SU-DHL-6 (cell line): ENCODE results near the gene LRCH1.

Experiments used
- H2AFZ ChIP-seq: fragments of 200-600 bp; sonication (generic); 2 replicates; pipeline ENCODE4 v1.6.1; 2014; ENCODE audit warnings: low read depth, mild to moderate bottlenecking, moderate library complexity, mixed read lengths, antibody characterized with exemption, low read length; ENCODE audit not compliant: severe bottlenecking
- H3F3A ChIP-seq: fragments of 200-600 bp; shearing (Covaris generic); 2 replicates; pipeline ENCODE4 v1.6.0; 2016; ENCODE audit warnings: antibody characterized with exemption, mild to moderate bottlenecking; ENCODE audit not compliant: insufficient read depth
- H3K27ac ChIP-seq: fragments of 200-600 bp; sonication (generic); 2 replicates; pipeline ENCODE4 v1.5.1; 2016; ENCODE audit warnings: low read depth, mild to moderate bottlenecking, low read length, moderate library complexity, mixed read lengths
- H3K27me3 ChIP-seq: fragments of 200-600 bp; sonication (generic), shearing (Covaris generic); 2 replicates; pipeline ENCODE4 v1.6.0; 2014; ENCODE audit warnings: mild to moderate bottlenecking, low read length
- H3K36me3 ChIP-seq: fragments of 200-600 bp; sonication (generic); 2 replicates; pipeline ENCODE4 v1.6.1; 2014; ENCODE audit warnings: mild to moderate bottlenecking, low read length, mixed read lengths
- H3K4me2 ChIP-seq: fragments of 300-600, 200-600 bp; shearing (Covaris generic), sonication (generic); 2 replicates; pipeline ENCODE4 v1.6.0; 2014; ENCODE audit warnings: low read length, low read depth, mild to moderate bottlenecking; ENCODE audit not compliant: poor library complexity, severe bottlenecking
- H3K4me3 ChIP-seq: fragments of 200-600 bp; sonication (generic); 2 replicates; pipeline ENCODE4 v1.5.1; 2014; ENCODE audit warnings: antibody characterized with exemption, low read length, mild to moderate bottlenecking, mixed read lengths; ENCODE audit not compliant: insufficient read depth, poor library complexity, severe bottlenecking
- H3K79me2 ChIP-seq: fragments of 200-600 bp; sonication (generic); 2 replicates; pipeline ENCODE4 v1.6.1; 2014; ENCODE audit warnings: mild to moderate bottlenecking, low read length, moderate library complexity; ENCODE audit not compliant: insufficient read depth
- H3K9ac ChIP-seq: fragments of 200-600 bp; sonication (generic); 2 replicates; pipeline ENCODE4 v1.7.0; 2014; ENCODE audit warnings: mild to moderate bottlenecking, low read length
- H3K9me2 ChIP-seq: fragments of 200-600 bp; sonication (generic); replicated peaks from 2 replicates; pipeline ENCODE4 v1.6.1; 2014; ENCODE audit warnings: low read length; ENCODE audit not compliant: insufficient read depth
- H3K9me3 ChIP-seq: fragments of 200-600 bp; sonication (generic); 2 replicates; pipeline ENCODE4 v1.6.1; 2014; ENCODE audit warnings: low read length, mixed read lengths; ENCODE audit not compliant: insufficient read depth
- H4K20me1 ChIP-seq: fragments of 200-600 bp; sonication (generic); 2 replicates; pipeline ENCODE4 v1.6.1; 2014; ENCODE audit warnings: low read depth, mild to moderate bottlenecking, antibody characterized with exemption, low read length, moderate library complexity, mixed read lengths
- EZH2phosphoT487 ChIP-seq: fragments of 200-600 bp; sonication (generic), shearing (Covaris generic); conservative IDR thresholded peaks from 2 replicates; pipeline ENCODE4 v1.6.1; 2018; ENCODE audit warnings: mild to moderate bottlenecking, antibody characterized with exemption, low read length, moderate library complexity, mixed read lengths
- TF ChIP-seq, protein P1 (sequence below): fragments of 200-600 bp; sonication (generic); IDR thresholded peaks from one replicate; pipeline ENCODE4 v1.5.1; 2017; ENCODE audit warnings: antibody characterized with exemption, mild to moderate bottlenecking, low read length, moderate library complexity; ENCODE audit not compliant: insufficient read depth, poor library complexity, severe bottlenecking

LRCH1 gene

DNA sequence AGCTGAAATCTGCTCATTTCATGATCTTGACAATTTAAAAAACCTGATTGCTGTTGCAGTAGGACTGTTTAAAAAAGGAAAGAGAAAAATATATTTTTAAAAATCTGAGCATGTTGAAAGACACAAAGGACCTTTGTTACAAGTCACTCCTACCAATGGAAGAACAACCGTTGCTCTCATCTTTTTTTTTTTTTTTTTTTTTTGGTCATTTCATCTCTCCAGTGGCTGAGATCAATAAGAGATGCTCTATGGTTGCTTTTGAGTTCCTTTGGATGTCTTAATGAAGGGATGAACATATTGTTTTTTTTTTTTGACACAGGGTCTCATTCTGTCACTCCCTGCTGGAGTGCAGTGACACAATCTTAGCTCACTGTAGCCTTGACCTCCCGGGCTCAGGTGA, 29.2 kb downstream of the LRCH1 start:
- Histone ChIP-seq H4K20me1 (peaks cover 13% of the 10 kb centered on the region; the same call in 1 of the 2 replicates), H3K36me3 (no peaks in the 10 kb centered on the region), H3K9me2 (no peaks in the 10 kb centered on the region), H3K9me3 (no peaks in the 10 kb centered on the region), H3K27ac (no peak overlapping the region), H3K27me3 (no peaks in the 10 kb centered on the region), H3K4me2 (no peak overlapping the region), H3K9ac (no peak overlapping the region), H3K4me3 (no peak overlapping the region), H3K79me2 (peaks cover 53% of the 10 kb centered on the region), H3F3A (peaks cover 11% of the 10 kb centered on the region; the same call in 1 of the 2 replicates), H2AFZ (no peak overlapping the region)
- TF ChIP-seq, protein P1, sequence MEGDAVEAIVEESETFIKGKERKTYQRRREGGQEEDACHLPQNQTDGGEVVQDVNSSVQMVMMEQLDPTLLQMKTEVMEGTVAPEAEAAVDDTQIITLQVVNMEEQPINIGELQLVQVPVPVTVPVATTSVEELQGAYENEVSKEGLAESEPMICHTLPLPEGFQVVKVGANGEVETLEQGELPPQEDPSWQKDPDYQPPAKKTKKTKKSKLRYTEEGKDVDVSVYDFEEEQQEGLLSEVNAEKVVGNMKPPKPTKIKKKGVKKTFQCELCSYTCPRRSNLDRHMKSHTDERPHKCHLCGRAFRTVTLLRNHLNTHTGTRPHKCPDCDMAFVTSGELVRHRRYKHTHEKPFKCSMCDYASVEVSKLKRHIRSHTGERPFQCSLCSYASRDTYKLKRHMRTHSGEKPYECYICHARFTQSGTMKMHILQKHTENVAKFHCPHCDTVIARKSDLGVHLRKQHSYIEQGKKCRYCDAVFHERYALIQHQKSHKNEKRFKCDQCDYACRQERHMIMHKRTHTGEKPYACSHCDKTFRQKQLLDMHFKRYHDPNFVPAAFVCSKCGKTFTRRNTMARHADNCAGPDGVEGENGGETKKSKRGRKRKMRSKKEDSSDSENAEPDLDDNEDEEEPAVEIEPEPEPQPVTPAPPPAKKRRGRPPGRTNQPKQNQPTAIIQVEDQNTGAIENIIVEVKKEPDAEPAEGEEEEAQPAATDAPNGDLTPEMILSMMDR, result no peak
- no peak for TF ChIP-seq EZH2phosphoT487

DNA sequence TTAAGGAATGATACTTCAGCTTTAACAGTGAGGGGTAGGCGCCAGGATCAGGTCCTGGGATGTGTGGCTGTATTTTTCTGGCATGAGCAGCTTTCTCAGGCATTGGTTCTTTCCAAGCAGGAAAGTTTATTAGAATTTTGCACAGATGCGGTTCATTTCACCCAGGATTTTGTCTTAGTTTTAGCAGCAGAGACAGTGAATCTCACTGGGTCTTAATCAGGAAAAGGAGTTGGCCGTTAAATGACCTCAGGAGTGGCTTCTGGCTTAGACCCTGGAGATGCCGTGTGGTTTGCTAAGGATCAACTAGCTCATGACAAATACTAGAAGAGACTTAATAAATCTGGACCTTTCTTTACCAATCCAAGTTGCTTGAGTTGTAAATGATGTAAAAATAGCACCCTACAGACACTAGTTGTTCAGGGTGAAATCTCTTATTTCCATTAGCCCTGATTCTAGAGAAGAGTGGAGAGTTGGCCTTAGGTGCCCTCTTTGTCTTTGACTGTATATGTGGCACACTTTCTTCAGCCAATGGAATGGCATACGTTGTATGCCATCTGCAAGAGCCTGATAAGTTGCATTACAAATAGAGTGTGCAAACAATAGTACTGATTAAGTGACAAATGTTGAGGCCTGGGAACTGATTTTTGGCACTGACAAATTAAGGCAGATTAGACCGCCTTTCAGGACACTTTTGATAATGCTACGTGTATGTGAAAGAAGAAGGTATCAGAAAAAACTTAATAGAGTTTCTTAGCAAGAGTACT, 34.0 kb downstream of the LRCH1 start:
- Histone ChIP-seq H3K9ac (no peak overlapping the region), H3K4me3 (no peak overlapping the region), H3K9me3 (no peaks in the 10 kb centered on the region), H2AFZ (no peak overlapping the region), H3K27ac (peak overlapping the region; percentile 33), H3F3A (peaks cover 14% of the 10 kb centered on the region; the same call in 1 of the 2 replicates), H4K20me1 (no peaks in the 10 kb centered on the region), H3K36me3 (no peaks in the 10 kb centered on the region), H3K79me2 (peaks cover 76% of the 10 kb centered on the region), H3K9me2 (no peaks in the 10 kb centered on the region), H3K27me3 (no peaks in the 10 kb centered on the region), H3K4me2 (peak overlapping the region; percentile 85)
- TF ChIP-seq, protein P1, result no peak
- no peak for TF ChIP-seq EZH2phosphoT487

DNA sequence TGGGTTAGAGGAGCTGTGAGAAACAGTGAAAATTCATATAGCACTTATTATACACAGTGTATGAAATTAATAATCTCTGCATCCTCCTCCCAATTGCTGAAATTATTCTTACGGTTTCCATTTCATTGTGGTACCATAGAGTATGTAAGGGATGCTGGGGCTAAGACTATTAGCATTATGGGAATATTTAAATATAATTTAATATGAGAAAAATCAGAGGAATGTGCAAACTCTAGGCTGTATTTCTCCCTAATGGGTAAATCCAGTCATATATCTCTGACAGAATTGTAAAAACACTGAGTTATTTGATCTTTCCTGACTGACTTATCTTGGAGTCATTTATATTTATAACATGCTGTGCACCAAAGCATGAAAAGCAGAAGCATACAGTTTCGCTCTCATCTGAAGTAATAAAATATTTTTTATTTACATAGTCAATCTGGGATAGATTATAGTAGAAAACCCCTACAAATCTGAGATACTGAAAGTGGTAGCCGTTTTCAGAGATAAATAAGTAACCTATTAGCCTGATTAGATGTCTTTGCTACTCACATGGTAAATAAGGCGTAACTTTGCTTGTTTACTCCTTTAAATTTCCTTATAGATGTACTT, 34.9 kb downstream of the LRCH1 start:
- Histone ChIP-seq H3K36me3 (no peaks in the 10 kb centered on the region), H3K9me2 (no peaks in the 10 kb centered on the region), H3K79me2 (peaks cover 86% of the 10 kb centered on the region), H3K9ac (no peak overlapping the region), H3K4me2 (peak overlapping the region; percentile 85), H3K4me3 (peak overlapping the region; percentile 46), H3K27me3 (no peaks in the 10 kb centered on the region), H3K27ac (peak overlapping the region; percentile 33), H3K9me3 (no peaks in the 10 kb centered on the region), H3F3A (peaks cover 11% of the 10 kb centered on the region; the same call in 1 of the 2 replicates), H4K20me1 (peaks cover 7% of the 10 kb centered on the region; the same call in 1 of the 2 replicates), H2AFZ (no peak overlapping the region)
- TF ChIP-seq, protein P1, result no peak
- no peak for TF ChIP-seq EZH2phosphoT487
